ENCODE results near the gene AGPAT4. TPM values are rescaled to one million over a fixed set of nuclear protein-coding genes. Genes with fewer than 3 reads are reported as not detected.
A peak's percentile ranks its signal among the peaks of the same experiment; 100 is the strongest.

AGPAT4 gene
- total and polyA plus RNA-seq, 2 of the 4 experiments (the other 2 are of a cell fraction) = 3.6 to 3.8 TPM

DNA sequence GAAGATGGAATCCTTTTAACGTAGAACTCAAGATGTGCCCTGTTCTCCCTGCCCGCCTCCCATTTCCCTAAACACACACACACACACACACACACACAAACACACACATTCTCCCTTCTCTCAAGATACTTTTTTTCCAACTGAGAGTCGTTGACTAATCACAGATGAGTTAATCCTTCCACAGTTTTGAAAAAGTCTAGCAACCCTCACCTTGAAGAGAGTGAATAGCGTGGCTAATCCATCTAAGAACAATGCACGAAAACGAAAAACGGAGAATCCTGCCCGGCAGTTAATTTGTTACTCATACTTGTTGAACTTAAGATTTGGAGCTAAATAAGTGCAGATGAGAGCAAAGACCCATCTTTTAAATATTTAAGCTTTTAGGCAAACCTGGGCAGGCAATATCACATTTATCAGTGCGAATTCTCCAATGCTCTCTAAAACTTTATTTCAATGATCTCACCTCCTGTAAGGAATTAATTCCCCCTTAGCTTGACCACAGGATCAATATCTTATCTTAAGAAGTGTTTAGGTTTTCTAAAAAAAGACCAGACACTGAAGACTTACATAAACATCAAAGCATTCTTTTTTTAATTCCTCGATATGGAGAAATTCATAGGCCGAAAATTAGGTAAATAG is 1.1 kb downstream of the AGPAT4 start:
- Histone ChIP-seq H4K5ac (ENCODE audit: low read depth, low read length) (no peak overlapping the region), H3K14ac (replicated peaks; ENCODE audit: low read depth, low read length) (no peak overlapping the region; the same call in 1 of the 2 replicates), H2AK9ac (replicated peaks; ENCODE audit: low read depth, low read length, poor library complexity) (no peak overlapping the region), H4K20me1 (ENCODE audit: insufficient read depth, low read length) (no peaks in the 10 kb centered on the region), H2BK15ac (ENCODE audit: low read depth, low read length) (no peak overlapping the region), H3K27ac (ENCODE audit: insufficient read depth, low read length) (no peak overlapping the region), H2BK5ac (ENCODE audit: low read depth, low read length, poor library complexity, severe bottlenecking) (no peak overlapping the region), H3K23ac (ENCODE audit: low read depth, low read length) (peak overlapping the region; percentile 67), H3K4me1 (ENCODE audit: control insufficient read depth, insufficient read depth, low read length) (0 out of 2 replicates have a peak, but pooled peaks cover 1% of the 10 kb centered on the region), H4K91ac (ENCODE audit: insufficient read depth, low read depth, low read length) (no peak overlapping the region), H3K4me3 (ENCODE audit: insufficient read depth, low read depth, low read length) (peak overlapping the region; percentile 68), H3K9ac (ENCODE audit: low read depth, low read length) (peak overlapping the region; percentile 90), H3K9me1 (ENCODE audit: insufficient read depth, low read length) (no peaks in the 10 kb centered on the region), H3K56ac (ENCODE audit: extremely low read depth, insufficient read depth, low read length) (no peak overlapping the region), H2AFZ (replicated peaks; ENCODE audit: low read length, poor library complexity) (no peak overlapping the region), H2BK20ac (ENCODE audit: low read depth, low read length) (no peak overlapping the region), H3K79me1 (ENCODE audit: low read depth in 1 of 2, low read length in 2 of 2) (peaks cover 3 to 21% of the 10 kb centered on the region in 2 experiments; a peak in 2 of 4 replicates), H3K27me3 (ENCODE audit: control insufficient read depth, insufficient read depth, low read length) (no peaks in the 10 kb centered on the region), H2AK5ac (ENCODE audit: low read depth, low read length) (no peak overlapping the region), H3K36me3 (ENCODE audit: control insufficient read depth, insufficient read depth, low read length) (no peaks in the 10 kb centered on the region), H3K4me2 (ENCODE audit: low read depth, low read length) (peak overlapping the region; percentile 100), H4K8ac (ENCODE audit: low read depth in 2 of 2, low read length in 2 of 2) (no peak overlapping the region), H3K9me3 (ENCODE audit: control insufficient read depth, insufficient read depth, low read length) (no peaks in the 10 kb centered on the region), H3K18ac (ENCODE audit: low read depth, low read length) (peak overlapping the region; percentile 65; the same call in 1 of the 2 replicates), H3K4ac (ENCODE audit: low read depth, low read length) (no peak overlapping the region), H2BK120ac (ENCODE audit: low read depth, low read length) (no peak overlapping the region)
- DNase-seq (peak; percentile 59), ATAC-seq (ENCODE audit: low read depth) (no peak)
- intact Hi-C loops (cut with micrococcal nuclease) = loop anchor here (2.0 to 5.0 kb wide), 3 partner anchors 18 to 300 kb away; no protein-coding TSS in a partner anchor
- dilution Hi-C loops (cut with HindIII; ENCODE audit: low sequenced_read_pairs, unreplicated experiment) = no loop called here
- CTCF ChIA-PET = interaction anchor here (1.0 kb wide), 1 partner anchor 49 kb away, joined by 4 read pairs; no protein-coding TSS in a partner anchor
- WGBS, 2 experiments (ENCODE audit: extremely low coverage in 2 of 2, insufficient read length in 1 of 2) = no CpG with 5 or more reads among the region's 11 CpGs
- BruUV-seq (replicated peaks) = no TSS peak
- in situ Hi-C loops (cut with MboI; ENCODE audit: low sequenced_read_pairs) = loop anchor here (10.0 to 25.0 kb wide), 2 partner anchors 108 to 285 kb away; partner anchors contain the start of gene MAP3K4
- POLR2A ChIA-PET (ENCODE audit: unreplicated experiment) = no interaction called here
- TF ChIP-seq RCOR1 (IDR thresholded peaks at IDR 0.05; ENCODE audit: insufficient replicate concordance, low read length) (no peak), MAZ (IDR thresholded peaks at IDR 0.05; ENCODE audit: borderline replicate concordance, low read depth, low read length) (no peak), BHLHE40 (IDR thresholded peaks at IDR 0.05; ENCODE audit: low read depth, low read length) (no peak), MXI1 (IDR thresholded peaks at IDR 0.05; ENCODE audit: borderline replicate concordance, low read depth, low read length) (no peak), CEBPB (IDR thresholded peaks at IDR 0.05; ENCODE audit: low read depth, low read length) (no peak), RAD21 (IDR thresholded peaks at IDR 0.05; ENCODE audit: low read length) (no peak), MAFK (IDR thresholded peaks at IDR 0.05; ENCODE audit: low read depth, low read length) (no peak), FOS (IDR thresholded peaks at IDR 0.05; ENCODE audit: low read depth, low read length) (no peak), NFE2L2 (IDR thresholded peaks at IDR 0.05; ENCODE audit: low read depth, low read length) (no peak), POLR2A (IDR thresholded peaks at IDR 0.05; ENCODE audit: low read depth, low read length) (no peak), CHD1 (IDR thresholded peaks at IDR 0.05; ENCODE audit: low read depth, low read length) (no peak), SMC3 (IDR thresholded peaks at IDR 0.05; ENCODE audit: low read depth, low read length) (no peak)
- TF ChIP-seq, protein P1, sequence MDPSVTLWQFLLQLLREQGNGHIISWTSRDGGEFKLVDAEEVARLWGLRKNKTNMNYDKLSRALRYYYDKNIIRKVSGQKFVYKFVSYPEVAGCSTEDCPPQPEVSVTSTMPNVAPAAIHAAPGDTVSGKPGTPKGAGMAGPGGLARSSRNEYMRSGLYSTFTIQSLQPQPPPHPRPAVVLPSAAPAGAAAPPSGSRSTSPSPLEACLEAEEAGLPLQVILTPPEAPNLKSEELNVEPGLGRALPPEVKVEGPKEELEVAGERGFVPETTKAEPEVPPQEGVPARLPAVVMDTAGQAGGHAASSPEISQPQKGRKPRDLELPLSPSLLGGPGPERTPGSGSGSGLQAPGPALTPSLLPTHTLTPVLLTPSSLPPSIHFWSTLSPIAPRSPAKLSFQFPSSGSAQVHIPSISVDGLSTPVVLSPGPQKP (IDR thresholded peaks at IDR 0.05; ENCODE audit: borderline replicate concordance, low read depth, low read length) = no peak
- TF ChIP-seq, protein P2, sequence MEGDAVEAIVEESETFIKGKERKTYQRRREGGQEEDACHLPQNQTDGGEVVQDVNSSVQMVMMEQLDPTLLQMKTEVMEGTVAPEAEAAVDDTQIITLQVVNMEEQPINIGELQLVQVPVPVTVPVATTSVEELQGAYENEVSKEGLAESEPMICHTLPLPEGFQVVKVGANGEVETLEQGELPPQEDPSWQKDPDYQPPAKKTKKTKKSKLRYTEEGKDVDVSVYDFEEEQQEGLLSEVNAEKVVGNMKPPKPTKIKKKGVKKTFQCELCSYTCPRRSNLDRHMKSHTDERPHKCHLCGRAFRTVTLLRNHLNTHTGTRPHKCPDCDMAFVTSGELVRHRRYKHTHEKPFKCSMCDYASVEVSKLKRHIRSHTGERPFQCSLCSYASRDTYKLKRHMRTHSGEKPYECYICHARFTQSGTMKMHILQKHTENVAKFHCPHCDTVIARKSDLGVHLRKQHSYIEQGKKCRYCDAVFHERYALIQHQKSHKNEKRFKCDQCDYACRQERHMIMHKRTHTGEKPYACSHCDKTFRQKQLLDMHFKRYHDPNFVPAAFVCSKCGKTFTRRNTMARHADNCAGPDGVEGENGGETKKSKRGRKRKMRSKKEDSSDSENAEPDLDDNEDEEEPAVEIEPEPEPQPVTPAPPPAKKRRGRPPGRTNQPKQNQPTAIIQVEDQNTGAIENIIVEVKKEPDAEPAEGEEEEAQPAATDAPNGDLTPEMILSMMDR (conservative IDR thresholded peaks at IDR 0.05; ENCODE audit: low read depth, low read length) = no peak
- TF ChIP-seq, protein P3, sequence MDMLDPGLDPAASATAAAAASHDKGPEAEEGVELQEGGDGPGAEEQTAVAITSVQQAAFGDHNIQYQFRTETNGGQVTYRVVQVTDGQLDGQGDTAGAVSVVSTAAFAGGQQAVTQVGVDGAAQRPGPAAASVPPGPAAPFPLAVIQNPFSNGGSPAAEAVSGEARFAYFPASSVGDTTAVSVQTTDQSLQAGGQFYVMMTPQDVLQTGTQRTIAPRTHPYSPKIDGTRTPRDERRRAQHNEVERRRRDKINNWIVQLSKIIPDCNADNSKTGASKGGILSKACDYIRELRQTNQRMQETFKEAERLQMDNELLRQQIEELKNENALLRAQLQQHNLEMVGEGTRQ (IDR thresholded peaks at IDR 0.05; ENCODE audit: low read depth, low read length) = no peak
